ENCODE data around the gene LAMA5. TPM values are rescaled to one million over a fixed set of nuclear protein-coding genes. Genes with fewer than 3 reads are reported as not detected.

Gene LAMA5
- polyA plus RNA-seq, 2 of the 4 experiments (the other 2 are of a cell fraction) = 20.4 to 196 TPM

DNA sequence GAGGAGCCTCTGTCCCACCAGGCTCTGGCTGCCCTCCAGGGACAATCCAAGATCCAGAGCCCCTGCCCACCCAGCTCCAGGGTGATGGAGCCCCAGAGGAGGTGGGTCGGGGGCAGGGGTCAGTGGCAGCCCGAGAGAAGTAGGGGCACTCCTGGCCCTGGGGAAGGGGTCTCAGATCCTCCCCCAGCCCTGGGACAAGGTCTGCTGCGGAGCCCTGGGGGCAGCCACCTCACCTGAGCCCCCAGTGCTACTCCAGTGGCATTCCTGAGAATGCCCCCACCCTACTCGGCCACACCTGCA lies 2.7 kb upstream of the LAMA5 start:
- peak overlapping the region; percentile 100; the same call in 2 of the 3 replicates for H3K4me3 ChIP-seq
- ATAC-seq = no peak
- DNase-seq (ENCODE audit: low read depth in 1 of 2, low spot score in 1 of 2) = no peak
- CTCF ChIA-PET = interaction anchor here (0.8 to 12.6 kb wide), 12 partner anchors 9 to 61 kb away, joined by 3 to 290 read pairs (median 4); no protein-coding TSS in a partner anchor
- peak overlapping the region; percentile 91 for H3K4me2 ChIP-seq
- 0% methylated on average over 1 of the region's 4 CpGs for WGBS (ENCODE audit: missing lambda C conversion rate)
- no peak for FAIRE-seq
- H3K9me3 ChIP-seq = no peaks in the 10 kb centered on the region
- TF ChIP-seq RAD21 (conservative IDR thresholded peaks at IDR 0.05 in 1 of 2, IDR thresholded peaks at IDR 0.05 in 1 of 2) (0 out of 5 replicates have a peak, but pooled peaks of 1 of the 2 experiments have one; percentile 4), PHF8 (IDR thresholded peaks at IDR 0.05; ENCODE audit: borderline replicate concordance, low read depth) (no peak), POLR2AphosphoS2 (conservative IDR thresholded peaks at IDR 0.05; ENCODE audit: low read length) (no peak)
- H3K27ac ChIP-seq = peak overlapping the region; percentile 97 to 99
- peaks cover 55% of the 10 kb centered on the region for H3K4me1 ChIP-seq
- POLR2A ChIA-PET = interaction anchor here (1.3 to 5.0 kb wide), 5 partner anchors 12 to 64 kb away, joined by 3 to 61 read pairs (median 14); partner anchors contain the start of gene RPS21

- ChIA-PET POLR2A (interaction anchor here (0.6 to 5.0 kb wide), 9 partner anchors 9 to 64 kb away, joined by 3 to 61 read pairs (median 4); partner anchors contain the start of gene RPS21), CTCF (interaction anchor here (0.8 to 12.6 kb wide), 20 partner anchors 8 to 68 kb away, joined by 3 to 290 read pairs (median 5); partner anchors contain the start of gene ADRM1)
- ATAC-seq (peak; percentile 48 to 68), DNase-seq (ENCODE audit: low read depth in 1 of 2, low spot score in 1 of 2) (peak in 1 of 2 experiments; percentile 89), FAIRE-seq (no peak)
- WGBS (ENCODE audit: missing lambda C conversion rate) = 0% methylated on average over 15 of the region's 28 CpGs
- Histone ChIP-seq H3K9me3 (no peaks in the 10 kb centered on the region), H3K4me3 (peak overlapping the region; percentile 100), H3K27ac (peak overlapping the region; percentile 97 to 99), H3K4me1 (peaks cover 49% of the 10 kb centered on the region), H3K4me2 (peak overlapping the region; percentile 91)
- TF ChIP-seq EP300 (IDR thresholded peaks at IDR 0.05) (peak; percentile 35 to 44; a peak in 2 of 5 replicates), RAD21 (conservative IDR thresholded peaks at IDR 0.05 in 1 of 2, IDR thresholded peaks at IDR 0.05 in 1 of 2) (peak in 1 of 2 experiments; percentile 2; a peak in 2 of 5 replicates), NFE2L2 (conservative IDR thresholded peaks at IDR 0.05; ENCODE audit: low read length) (0 out of 2 replicates have a peak, but pooled peaks have one; percentile 2), MYC (IDR thresholded peaks at IDR 0.05; ENCODE audit: borderline replicate concordance, low read length) (no peak), JUNB (IDR thresholded peaks at IDR 0.05) (peak; percentile 66), FOSL2 (IDR thresholded peaks at IDR 0.05) (peak; percentile 64), FOSL2 (CRISPR knock-in tag; IDR thresholded peaks at IDR 0.05) (peak; percentile 83), CTCF (IDR thresholded peaks at IDR 0.05) (peak; percentile 29; the same call in 2 of the 3 replicates), GATA3 (IDR thresholded peaks at IDR 0.05; ENCODE audit: borderline replicate concordance) (peak; percentile 48; the same call in 1 of the 2 replicates), RARB (CRISPR knock-in tag; IDR thresholded peaks at IDR 0.05) (no peak), NR3C1 (IDR thresholded peaks at IDR 0.05) (no peak), MAFK (IDR thresholded peaks at IDR 0.05; ENCODE audit: partially characterized antibody) (peak; percentile 86), JUN (IDR thresholded peaks at IDR 0.05) (peak; percentile 49 to 82; a peak in 4 of 5 replicates), MAZ (IDR thresholded peaks at IDR 0.05; ENCODE audit: borderline replicate concordance, low read depth, low read length) (peak; percentile 33; the same call in 1 of the 2 replicates), PBX3 (IDR thresholded peaks at IDR 0.05) (peak; percentile 65; the same call in 1 of the 2 replicates), POLR2AphosphoS2 (conservative IDR thresholded peaks at IDR 0.05; ENCODE audit: low read length) (no peak), SMC3 (IDR thresholded peaks at IDR 0.05) (peak; percentile 38; the same call in 2 of the 3 replicates), POLR2A (IDR thresholded peaks at IDR 0.05; ENCODE audit: low read length) (peak; percentile 60), E2F6 (IDR thresholded peaks at IDR 0.05; ENCODE audit: borderline replicate concordance, low read depth) (0 out of 2 replicates have a peak, but pooled peaks have one; percentile 7)
- TF ChIP-seq, protein P1, sequence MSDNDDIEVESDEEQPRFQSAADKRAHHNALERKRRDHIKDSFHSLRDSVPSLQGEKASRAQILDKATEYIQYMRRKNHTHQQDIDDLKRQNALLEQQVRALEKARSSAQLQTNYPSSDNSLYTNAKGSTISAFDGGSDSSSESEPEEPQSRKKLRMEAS (IDR thresholded peaks at IDR 0.05) = peak; percentile 46
These were observed 2.1 kb upstream of the LAMA5 start for GRCh38 chr20:62368976-62369814.

All from A549 (cell line).